GM21576 (cell line): Measurements from ENCODE around the gene CR1.
A peak's percentile ranks its signal among the peaks of the same experiment; 100 is the strongest.
"Not testable (repeated sequence)": the region's sequence is repeated elsewhere in the genome, so short reads cannot be mapped to it uniquely, and the experiment has no call there.

Experiments used
- ATAC-seq: cut with Tn5 transposase; IDR thresholded peaks from one replicate; pipeline ENCODE4 v1.9.1; 2021; ENCODE audit warnings: mild to moderate bottlenecking, moderate library complexity; ENCODE audit not compliant: unreplicated experiment

The CR1 gene

GRCh38 chr1:207579436-207579799, 83.5 kb downstream of the CR1 start:
- peak; percentile 87 for ATAC-seq

GRCh38 chr1:207581496-207582153, 85.7 kb downstream of the CR1 start:
- no peak for ATAC-seq

GRCh38 chr1:207589506-207589905, 93.5 kb downstream of the CR1 start:
- ATAC-seq, result not testable (repeated sequence)

- not testable (repeated sequence) for ATAC-seq
These were observed 95.2 kb downstream of the CR1 start for GRCh38 chr1:207591205-207591604.

- not testable (repeated sequence) for ATAC-seq
These were observed 98.1 kb downstream of the CR1 start for GRCh38 chr1:207594095-207594494.

GRCh38 chr1:207603777-207604176, 107.8 kb downstream of the CR1 start:
- no peak for ATAC-seq

GRCh38 chr1:207605444-207606361, 109.7 kb downstream of the CR1 start:
- no peak for ATAC-seq

- no peak for ATAC-seq
These were observed 110.4 kb downstream of the CR1 start for GRCh38 chr1:207606362-207606755.

- ATAC-seq, result no peak
These were observed 116.8 kb downstream of the CR1 start for GRCh38 chr1:207612762-207613161.

GRCh38 chr1:207619871-207620542, 124.0 kb downstream of the CR1 start:
- ATAC-seq, result no peak

- ATAC-seq, result no peak
These were observed 124.6 kb downstream of the CR1 start for GRCh38 chr1:207620543-207620893.

GRCh38 chr1:207625504-207626071, 129.6 kb downstream of the CR1 start:
- not testable (repeated sequence) for ATAC-seq

- ATAC-seq, result no peak
These were observed 131.0 kb downstream of the CR1 start for GRCh38 chr1:207626972-207627337.

- no peak for ATAC-seq
These were observed 131.5 kb downstream of the CR1 start for GRCh38 chr1:207627496-207627895.

- no peak for ATAC-seq
These were observed 132.8 kb downstream of the CR1 start for GRCh38 chr1:207628776-207629175.

GRCh38 chr1:207631137-207631536, 135.2 kb downstream of the CR1 start:
- ATAC-seq, result no peak

GRCh38 chr1:207633226-207633625, 137.3 kb downstream of the CR1 start:
- ATAC-seq, result no peak

- not testable (repeated sequence) for ATAC-seq
These were observed 137.8 kb downstream of the CR1 start for GRCh38 chr1:207633699-207634289.

- not testable (repeated sequence) for ATAC-seq
These were observed 138.3 kb downstream of the CR1 start for GRCh38 chr1:207634293-207634692.

GRCh38 chr1:207635569-207636186, 139.7 kb downstream of the CR1 start:
- ATAC-seq, result not testable (repeated sequence)
